NCI-H446 treated with DMSO at 0.1 percent for 48 hours (cell line): Measurements from ENCODE around the gene ZNF536.
"Not testable (repeated sequence)": the region's sequence is repeated elsewhere in the genome, so short reads cannot be mapped to it uniquely, and the experiment has no call there.

Experiments
- DNase-seq: peaks from one replicate; lab custom pipeline; 2025; lab: John Stamatoyannopoulos, UW

ZNF536 gene

GRCh38 chr19:30486250-30486649 lies 114.1 kb downstream of the ZNF536 start:
- DNase-seq, result not testable (repeated sequence)

GRCh38 chr19:30487178-30487577 lies 115.0 kb downstream of the ZNF536 start:
- DNase-seq, result no peak

- DNase-seq, result no peak
Measured at GRCh38 chr19:30488191-30488590, 116.0 kb downstream of the ZNF536 start.

- no peak for DNase-seq
Measured at GRCh38 chr19:30490760-30491159, 118.6 kb downstream of the ZNF536 start.

- no peak for DNase-seq
Measured at GRCh38 chr19:30492586-30493270, 120.5 kb downstream of the ZNF536 start.

- no peak for DNase-seq
Measured at GRCh38 chr19:30497034-30497433, 124.8 kb downstream of the ZNF536 start.

- not testable (repeated sequence) for DNase-seq
Measured at GRCh38 chr19:30498085-30498484, 125.9 kb downstream of the ZNF536 start.

- DNase-seq, result no peak
Measured at GRCh38 chr19:30498707-30499106, 126.5 kb downstream of the ZNF536 start.

GRCh38 chr19:30504272-30504671 lies 132.1 kb downstream of the ZNF536 start:
- no peak for DNase-seq

- peak; percentile 33 for DNase-seq
Measured at GRCh38 chr19:30512176-30513081, 140.2 kb downstream of the ZNF536 start.

GRCh38 chr19:30513082-30513411 lies 140.9 kb downstream of the ZNF536 start:
- no peak for DNase-seq

- no peak for DNase-seq
Measured at GRCh38 chr19:30516111-30516510, 143.9 kb downstream of the ZNF536 start.

GRCh38 chr19:30516531-30516930 lies 144.3 kb downstream of the ZNF536 start:
- DNase-seq, result no peak

- DNase-seq, result no peak
Measured at GRCh38 chr19:30518965-30519606, 146.9 kb downstream of the ZNF536 start.

- no peak for DNase-seq
Measured at GRCh38 chr19:30519607-30520205, 147.5 kb downstream of the ZNF536 start.

- no peak for DNase-seq
Measured at GRCh38 chr19:30520735-30521479, 148.7 kb downstream of the ZNF536 start.

GRCh38 chr19:30521937-30522336 lies 149.8 kb downstream of the ZNF536 start:
- DNase-seq, result no peak

- DNase-seq, result no peak
Measured at GRCh38 chr19:30522341-30522740, 150.2 kb downstream of the ZNF536 start.

- no peak for DNase-seq
Measured at GRCh38 chr19:30523791-30524190, 151.6 kb downstream of the ZNF536 start.

GRCh38 chr19:30525383-30525782 lies 153.2 kb downstream of the ZNF536 start:
- DNase-seq, result no peak

GRCh38 chr19:30528919-30529318 lies 156.7 kb downstream of the ZNF536 start:
- no peak for DNase-seq

- DNase-seq, result peak; percentile 22
Measured at GRCh38 chr19:30529876-30530275, 157.7 kb downstream of the ZNF536 start.
